ENCODE measurements around the gene TMTC2.

GRCh38 chr12:82973592-82973991 is 286.9 kb downstream of the TMTC2 start:
- TF ChIP-seq CTCF (IDR thresholded peaks at IDR 0.05), result no peak
- no peak for TF ChIP-seq POLR2A (IDR thresholded peaks at IDR 0.05)
